ENCODE data around the gene NTHL1.

Gene NTHL1

DNA sequence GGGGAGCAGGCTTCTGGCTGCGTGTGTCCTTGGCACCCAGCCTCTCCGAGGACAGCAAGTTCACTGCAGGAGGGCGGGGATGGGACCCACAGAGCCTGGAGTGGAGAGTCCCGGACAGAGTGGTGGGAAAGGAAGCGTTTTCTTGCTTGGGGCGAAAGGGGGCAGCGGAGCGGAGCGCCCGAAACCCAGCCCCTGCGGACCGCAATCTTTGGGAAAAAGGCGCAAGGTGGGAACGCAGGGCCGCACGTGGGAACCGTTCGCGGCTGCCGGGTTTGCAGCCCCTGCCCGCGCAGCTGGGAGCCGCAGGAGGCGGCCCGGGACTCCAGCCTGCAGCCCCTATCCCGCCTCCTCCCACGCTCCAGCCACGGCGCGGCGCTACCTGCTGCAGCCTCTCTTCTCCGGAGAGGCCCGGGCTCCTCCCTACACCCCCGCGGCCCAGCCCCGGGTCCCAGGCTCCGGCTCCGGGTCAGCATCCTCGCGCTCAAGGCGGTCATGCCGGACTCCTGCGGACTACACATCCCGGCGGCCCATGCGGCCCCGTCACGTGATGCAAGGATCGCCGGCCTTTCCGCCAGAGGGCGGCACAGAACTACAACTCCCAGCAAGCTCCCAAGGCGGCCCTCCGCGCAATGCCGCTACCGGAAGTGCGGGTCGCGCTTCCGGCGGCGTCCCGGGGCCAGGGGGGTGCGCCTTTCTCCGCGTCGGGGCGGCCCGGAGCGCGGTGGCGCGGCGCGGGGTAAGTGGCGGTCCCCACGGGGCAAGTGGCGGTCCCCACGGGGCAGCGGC, at the start of gene NTHL1, which contains the start of gene TSC2:
NTHL1 (minus strand) TSS at position 505 of the 786 bp plus-strand sequence; CDS start at position 494, 11 bp downstream.
TSC2 (plus strand) TSS at position 656 of the 786 bp plus-strand sequence. CDS start 631 bp downstream, outside the sequence.
- in situ Hi-C loops (cut with MboI; ENCODE audit: low sequenced_read_pairs): no loop called here

- in situ Hi-C loops (cut with MboI; ENCODE audit: low sequenced_read_pairs): no loop called here
These were observed 49.4 kb upstream of the NTHL1 start for GRCh38 chr16:2096853-2097595.

DNA sequence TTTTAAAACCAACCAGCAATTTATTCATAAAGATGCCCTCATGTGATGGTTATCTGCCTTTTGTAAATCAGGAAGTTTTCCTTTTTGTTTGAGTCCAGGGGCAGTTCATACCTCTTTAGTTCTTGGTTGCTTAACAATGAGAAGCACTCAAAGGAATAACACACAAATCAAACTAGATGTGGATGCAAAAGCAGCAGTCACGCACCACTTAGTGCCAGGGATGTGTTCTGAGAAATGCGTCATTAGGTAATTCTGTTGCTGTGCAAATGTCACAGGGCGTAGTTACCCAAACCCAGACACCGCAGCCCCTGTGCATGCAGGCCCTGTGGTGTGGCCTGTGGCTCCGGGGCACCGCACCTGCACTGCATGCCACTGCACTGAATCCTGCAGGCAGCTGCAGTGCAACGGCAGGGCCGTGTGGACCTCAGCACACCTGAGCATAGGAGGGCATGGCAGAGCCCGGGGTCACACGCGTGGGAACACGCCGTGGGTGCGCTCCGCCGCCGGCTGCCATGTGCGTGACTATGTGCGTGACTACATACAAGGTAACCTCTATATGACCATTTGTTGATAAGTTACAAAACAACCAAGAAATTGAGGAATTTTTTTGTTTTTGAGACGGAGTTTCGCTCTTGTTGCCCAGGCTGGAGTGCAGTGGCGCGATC, 48.4 kb upstream of the NTHL1 start:
- in situ Hi-C loops (cut with MboI; ENCODE audit: low sequenced_read_pairs): no loop called here

DNA sequence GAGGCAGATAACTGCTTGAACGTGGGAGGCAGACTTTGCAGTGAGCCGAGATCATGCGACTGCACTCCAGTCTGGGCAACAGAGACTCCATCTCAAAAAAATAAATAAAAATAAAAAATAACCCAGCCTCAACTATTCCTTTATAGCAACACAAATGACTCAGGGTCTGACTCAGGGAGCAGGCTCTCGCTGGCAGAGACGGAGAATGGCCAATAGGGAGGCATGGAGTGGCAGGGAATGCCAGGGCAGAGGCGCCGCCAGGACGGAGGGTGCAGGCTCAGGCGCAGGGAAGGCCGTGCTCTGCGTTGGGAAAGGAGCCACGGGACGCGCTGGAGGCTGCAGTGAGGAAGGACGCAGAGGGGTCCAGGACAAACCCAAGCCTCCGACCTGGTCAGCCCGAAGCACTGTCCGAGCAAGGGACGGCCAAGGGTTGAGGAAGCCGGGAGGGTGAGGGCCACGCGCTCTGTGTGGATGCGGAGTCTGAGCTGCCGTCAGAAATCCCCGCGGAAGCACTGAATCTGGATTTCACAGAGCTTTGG, 47.8 kb upstream of the NTHL1 start:
- in situ Hi-C loops (cut with MboI; ENCODE audit: low sequenced_read_pairs): no loop called here

DNA sequence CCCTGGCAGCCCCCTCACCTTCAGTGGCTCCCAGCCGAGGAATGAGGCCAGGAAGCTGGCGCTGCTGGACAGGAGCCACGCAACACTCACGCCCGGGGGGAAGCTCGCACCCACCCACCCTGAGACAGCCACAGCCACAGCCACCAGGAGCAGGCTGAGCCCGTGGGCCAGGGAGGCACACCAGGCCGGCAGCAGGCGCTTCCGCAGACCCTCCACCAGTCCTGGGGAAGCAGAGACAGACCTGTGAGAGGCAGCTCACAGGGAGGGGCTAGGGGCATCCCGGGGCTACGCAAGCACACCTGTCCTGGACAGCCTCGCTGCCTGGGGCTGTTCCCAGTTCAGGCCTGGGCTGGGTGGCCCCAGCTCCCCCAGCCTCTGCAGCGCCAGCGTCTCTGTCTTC, 46.2 kb upstream of the NTHL1 start:
- in situ Hi-C loops (cut with MboI; ENCODE audit: low sequenced_read_pairs): no loop called here

DNA sequence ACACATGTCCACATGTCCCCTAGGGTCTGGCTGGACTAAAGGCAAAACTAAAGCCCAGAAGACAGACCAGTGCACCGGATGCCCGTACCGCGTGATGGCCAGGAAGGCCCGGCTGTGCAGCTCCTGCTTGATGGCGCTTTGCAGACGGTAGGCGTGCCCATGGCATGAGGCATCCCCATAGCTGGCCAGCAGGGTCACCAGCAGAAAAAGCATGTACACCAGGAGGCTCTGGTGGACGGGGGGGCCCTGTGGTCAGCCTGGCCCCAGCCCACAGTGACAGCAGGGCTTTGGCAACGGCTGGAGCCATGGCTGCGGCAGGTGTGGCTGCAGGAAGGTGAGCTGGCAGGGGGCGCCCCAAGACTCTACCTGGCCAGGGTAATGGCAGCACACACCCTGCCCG, 45.2 kb upstream of the NTHL1 start:
- in situ Hi-C loops (cut with MboI; ENCODE audit: low sequenced_read_pairs): no loop called here

DNA sequence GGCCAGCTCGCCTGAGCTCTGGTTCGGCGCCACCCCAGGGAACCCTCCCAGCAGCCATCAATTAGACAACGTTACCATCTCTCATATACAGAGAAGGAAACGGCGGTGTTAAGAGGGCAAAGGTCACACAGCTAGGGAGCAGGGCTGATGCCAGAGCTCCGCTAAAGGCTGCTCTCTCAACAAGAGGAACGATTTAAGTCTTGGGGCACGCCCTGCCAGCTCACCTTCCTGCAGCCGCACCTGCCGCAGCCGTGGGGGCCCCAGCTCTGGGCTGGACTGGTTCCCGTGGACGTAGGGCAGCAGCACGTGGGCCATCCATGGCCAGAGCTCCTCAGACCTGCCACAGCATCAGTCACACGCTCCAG, 44.6 kb upstream of the NTHL1 start:
- in situ Hi-C loops (cut with MboI; ENCODE audit: low sequenced_read_pairs): no loop called here

- in situ Hi-C loops (cut with MboI; ENCODE audit: low sequenced_read_pairs): no loop called here
These were observed 44.1 kb upstream of the NTHL1 start for GRCh38 chr16:2091547-2092255.

- in situ Hi-C loops (cut with MboI; ENCODE audit: low sequenced_read_pairs): no loop called here
These were observed 43.3 kb upstream of the NTHL1 start for GRCh38 chr16:2090777-2091546.

DNA sequence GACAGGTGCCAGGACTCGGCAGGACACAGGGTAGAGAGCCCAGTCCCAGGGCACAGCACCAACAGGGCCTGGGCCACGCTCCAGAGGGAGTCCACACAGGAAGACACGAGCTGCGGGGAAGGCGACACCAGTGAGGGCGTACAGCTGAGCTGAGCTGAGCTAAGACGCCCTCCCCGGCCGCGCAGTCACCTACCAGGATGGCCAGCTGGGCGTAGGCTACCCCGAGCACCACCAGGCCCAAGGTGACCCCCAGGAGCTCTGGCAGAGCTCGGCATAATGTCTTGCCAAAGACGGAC, 42.8 kb upstream of the NTHL1 start:
- in situ Hi-C loops (cut with MboI; ENCODE audit: low sequenced_read_pairs): no loop called here

- in situ Hi-C loops (cut with MboI; ENCODE audit: low sequenced_read_pairs): no loop called here
These were observed 42.3 kb upstream of the NTHL1 start for GRCh38 chr16:2089706-2090480.

- in situ Hi-C loops (cut with MboI; ENCODE audit: low sequenced_read_pairs): no loop called here
These were observed 41.2 kb upstream of the NTHL1 start for GRCh38 chr16:2088759-2089358.

DNA sequence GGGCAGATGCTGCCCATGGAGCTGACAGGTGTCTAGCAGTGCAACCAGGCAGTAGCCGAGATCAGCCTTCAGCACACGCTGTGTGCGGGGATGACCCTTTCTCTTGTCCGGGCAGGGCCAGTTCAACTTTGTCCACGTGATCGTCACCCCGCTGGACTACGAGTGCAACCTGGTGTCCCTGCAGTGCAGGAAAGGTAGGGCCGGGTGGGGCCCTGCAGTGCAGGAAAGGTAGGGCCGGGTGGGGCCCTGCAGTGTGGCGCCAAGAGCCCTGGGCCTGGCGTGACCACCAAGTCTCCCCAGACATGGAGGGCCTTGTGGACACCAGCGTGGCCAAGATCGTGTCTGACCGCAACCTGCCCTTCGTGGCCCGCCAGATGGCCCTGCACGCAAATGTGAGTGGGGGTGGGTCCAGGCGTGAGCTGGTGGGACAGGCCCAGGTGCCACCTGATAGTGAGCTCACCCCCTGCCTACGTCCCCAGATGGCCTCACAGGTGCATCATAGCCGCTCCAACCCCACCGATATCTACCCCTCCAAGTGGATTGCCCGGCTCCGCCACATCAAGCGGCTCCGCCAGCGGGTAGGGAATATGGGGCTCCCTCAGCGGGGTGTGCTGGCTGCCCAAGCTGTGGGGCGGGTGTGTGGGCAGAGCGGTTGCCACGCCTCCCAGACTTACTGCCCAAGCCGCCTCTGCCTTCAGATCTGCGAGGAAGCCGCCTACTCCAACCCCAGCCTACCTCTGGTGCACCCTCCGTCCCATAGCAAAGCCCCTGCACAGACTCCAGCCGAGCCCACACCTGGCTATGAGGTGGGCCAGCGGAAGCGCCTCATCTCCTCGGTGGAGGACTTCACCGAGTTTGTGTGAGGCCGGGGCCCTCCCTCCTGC, 40.4 kb upstream of the NTHL1 start:
- in situ Hi-C loops (cut with MboI; ENCODE audit: low sequenced_read_pairs): no loop called here

DNA sequence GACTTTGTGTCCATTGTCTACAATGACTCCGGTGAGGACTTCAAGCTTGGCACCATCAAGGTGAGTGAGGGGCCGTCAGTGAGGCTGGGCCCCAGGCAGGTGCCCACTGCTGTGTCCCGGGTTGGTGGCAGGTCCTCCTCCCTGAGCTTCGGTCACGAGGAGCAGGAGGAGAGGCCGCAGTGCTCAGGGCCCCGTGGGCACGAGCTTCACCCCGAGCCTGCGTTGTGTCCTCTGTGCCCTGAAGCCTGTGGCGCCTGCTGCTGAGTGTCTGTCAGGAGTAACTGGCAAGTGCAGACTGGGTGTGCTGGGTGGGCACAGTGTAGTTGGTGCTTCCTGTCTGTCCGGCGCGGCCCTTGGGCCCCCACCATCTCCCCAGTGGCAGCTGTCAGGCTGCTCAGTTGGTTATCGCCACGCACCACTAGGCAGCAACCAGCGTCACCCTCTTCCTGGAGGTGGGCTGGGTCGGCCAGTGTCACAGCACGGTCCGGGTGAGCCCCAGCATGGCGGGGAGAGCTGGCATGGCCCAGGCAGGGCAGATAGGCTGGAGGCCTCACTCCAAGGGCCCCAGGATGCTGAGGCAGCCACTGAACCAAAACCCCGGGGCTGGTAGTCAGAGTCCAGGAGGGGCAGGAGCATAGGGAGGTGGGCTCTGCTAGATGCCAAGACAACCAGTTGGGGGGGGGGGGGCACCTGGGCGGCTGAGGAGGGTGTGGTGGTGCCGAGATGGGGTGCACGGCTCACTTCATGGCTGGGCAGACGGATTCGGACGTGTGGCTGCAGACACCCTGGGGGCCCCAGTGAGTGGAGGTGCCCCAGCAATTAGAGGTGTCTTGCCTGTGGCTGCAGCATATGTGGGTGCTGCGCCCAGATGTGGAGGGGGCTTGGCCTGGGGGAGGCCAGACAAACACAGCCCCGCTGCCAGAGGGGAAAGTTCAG, 39.4 kb upstream of the NTHL1 start:
- in situ Hi-C loops (cut with MboI; ENCODE audit: low sequenced_read_pairs): no loop called here

GRCh38 chr16:2086106-2086742, 38.6 kb upstream of the NTHL1 start:
- in situ Hi-C loops (cut with MboI; ENCODE audit: low sequenced_read_pairs): no loop called here

DNA sequence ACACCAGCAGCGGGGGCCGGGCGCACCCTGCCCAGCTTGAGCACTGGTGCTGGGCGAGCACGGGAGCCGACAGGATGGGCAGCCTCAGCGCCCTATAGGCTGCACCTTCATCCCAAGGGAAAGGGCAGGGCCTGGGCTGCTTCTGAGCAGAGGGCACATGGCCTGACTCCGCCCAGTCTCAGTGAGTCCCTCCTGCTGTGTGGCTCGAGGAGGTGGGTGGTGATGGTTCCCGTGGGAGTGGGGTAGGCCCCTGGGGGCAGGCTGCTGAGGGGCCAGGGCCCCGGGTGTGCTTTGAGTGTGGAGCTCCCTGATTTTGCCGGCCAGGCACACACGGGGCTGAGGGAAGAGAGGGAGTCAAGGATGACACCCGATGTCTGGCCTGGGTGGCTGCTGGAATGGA, 38.0 kb upstream of the NTHL1 start:
- in situ Hi-C loops (cut with MboI; ENCODE audit: low sequenced_read_pairs): no loop called here
